GM19467 (cell line): ENCODE measurements around the gene CDK11B.

Source experiments
- ATAC-seq: cut with Tn5 transposase; IDR thresholded peaks from one replicate; pipeline ENCODE4 v1.9.1; 2021; ENCODE audit warnings: mild to moderate bottlenecking, moderate library complexity; ENCODE audit not compliant: unreplicated experiment

The CDK11B gene

GRCh38 chr1:1628754-1629429 is 29.9 kb downstream of the CDK11B start:
- ATAC-seq: no peak

- ATAC-seq: no peak
These were observed 30.7 kb downstream of the CDK11B start for GRCh38 chr1:1627829-1628753.

- ATAC-seq: no peak
These were observed 31.5 kb downstream of the CDK11B start for GRCh38 chr1:1627261-1627828.

GRCh38 chr1:1626207-1627141 is 32.3 kb downstream of the CDK11B start:
- no peak for ATAC-seq

GRCh38 chr1:1625824-1626206 is 33.0 kb downstream of the CDK11B start:
- ATAC-seq: no peak

- no peak for ATAC-seq
These were observed 33.4 kb downstream of the CDK11B start for GRCh38 chr1:1625404-1625775.

GRCh38 chr1:1624443-1625403 is 34.1 kb downstream of the CDK11B start:
- ATAC-seq: no peak

GRCh38 chr1:1623631-1624442 is 35.0 kb downstream of the CDK11B start:
- ATAC-seq: no peak

- ATAC-seq: no peak
These were observed 35.6 kb downstream of the CDK11B start for GRCh38 chr1:1623181-1623630.

GRCh38 chr1:1622788-1623094 is 36.1 kb downstream of the CDK11B start:
- ATAC-seq: no peak

GRCh38 chr1:1622010-1622787 is 36.6 kb downstream of the CDK11B start:
- ATAC-seq: no peak

- ATAC-seq: no peak
These were observed 37.4 kb downstream of the CDK11B start for GRCh38 chr1:1621173-1622009.

- no peak for ATAC-seq
These were observed 38.2 kb downstream of the CDK11B start for GRCh38 chr1:1620433-1621139.

GRCh38 chr1:1619917-1620361 is 38.9 kb downstream of the CDK11B start:
- no peak for ATAC-seq

GRCh38 chr1:1618396-1619068 is 40.3 kb downstream of the CDK11B start:
- ATAC-seq: no peak

- ATAC-seq: no peak
These were observed 40.9 kb downstream of the CDK11B start for GRCh38 chr1:1617925-1618324.
